Kidney (tissue), 14 donors: ENCODE data around the gene WTAP. TPM values are rescaled to one million over a fixed set of nuclear protein-coding genes. Genes with fewer than 3 reads are reported as not detected.
A peak's percentile ranks its signal among the peaks of the same experiment; 100 is the strongest.

ENCODE experiments used
- DNase-seq, 5 donors: peaks; one replicate each; pipeline ENCODE4 v3.0.0-alpha.2; 2013 to 2020
- FAIRE-seq: peaks from 2 replicates; lab custom pipeline; 2012; peaks lifted over from hg19 to GRCh38; lab: Jason Lieb, UNC
- H3K27ac ChIP-seq, 2 donors: one replicate each; pipeline ENCODE4 v1.7.0; 2013; ENCODE audit warnings: low read depth in 2 of 2, low read length in 2 of 2, inconsistent platforms in 1 of 2
- H3K27me3 ChIP-seq: one replicate; pipeline ENCODE4 v1.7.1; 2013; ENCODE audit warnings: low read length, inconsistent platforms; ENCODE audit not compliant: control insufficient read depth, insufficient read depth
- H3K36me3 ChIP-seq, 3 donors: one replicate each; pipeline versions ENCODE4 v1.7.0 to v1.7.1; 2013; ENCODE audit warnings: low read length in 3 of 3, control low read depth in 1 of 3, inconsistent platforms in 1 of 3; ENCODE audit not compliant: insufficient read depth in 3 of 3, control insufficient read depth in 2 of 3
- H3K4me1 ChIP-seq, 3 donors: one replicate each; pipeline versions ENCODE4 v1.7.0 to v1.7.1; 2013; ENCODE audit warnings: low read length in 3 of 3, inconsistent platforms in 1 of 3, low read depth in 1 of 3; ENCODE audit not compliant: control insufficient read depth in 2 of 3, insufficient read depth in 2 of 3
- H3K4me3 ChIP-seq, 3 donors: one replicate each; pipeline versions ENCODE4 v1.7.0 to v1.8.1; 2013; ENCODE audit warnings: low read length in 3 of 3, control low read depth in 1 of 3, inconsistent platforms in 1 of 3
- H3K9ac ChIP-seq, 3 donors: one replicate each; pipeline versions ENCODE4 v1.7.0 to v1.7.1; 2013; ENCODE audit warnings: low read length in 3 of 3, control low read depth in 1 of 3, inconsistent platforms in 1 of 3
- H3K9me3 ChIP-seq, 3 donors: one replicate each; pipeline versions ENCODE4 v1.7.0 to v1.7.1; 2013; ENCODE audit warnings: low read length in 3 of 3, control low read depth in 1 of 3, inconsistent platforms in 1 of 3; ENCODE audit not compliant: control insufficient read depth in 2 of 3, insufficient read depth in 1 of 3
- intact Hi-C: fragments of 100-400 bp; cut with DNase I; formaldehyde crosslinking; loops from one replicate; pipeline ENCODE4 v1.11.1; 2022
- polyA plus RNA-seq: library from polyadenylated mRNA; stranded (reverse); fragments of 350-450 nt; fragmentation: Illumina TruSeq; extraction: RNeasy Lipid Tissue Mini Kit (QIAGEN cat#74804); gene quantifications from one replicate; pipeline ENCODE4 v1.2.3, GENCODE V29; 2014; ENCODE audit warnings: low read depth, low replicate concordance; ENCODE audit not compliant: insufficient read depth
- total RNA-seq: library from RNA; stranded (reverse); fragmentation: NEBNext Ultra II Directional; extraction: Animal tissue kit (Norgen Biotek cat#: 25700); gene quantifications from one replicate; pipeline ENCODE4 v1.2.1, GENCODE V29; 2021
- TF ChIP-seq, protein P1 (sequence below): IDR thresholded peaks from 3 replicates; pipeline ENCODE4 v1.5.1; 2012; ENCODE audit warnings: mild to moderate bottlenecking, moderate library complexity, borderline replicate concordance; ENCODE audit not compliant: insufficient read depth; ENCODE audit errors: extremely low read depth
- donor health status: control.
- donor health status: control.
- donor health status: control.
- donor health status: control.
- donor health status: control.
- donor health status: DM: yes; HTN: yes; CAD: no.
- donor health status: Normal renal cell carcinoma (clear cell type).

WTAP gene
- total and polyA plus RNA-seq, 2 donors from 2014 or later, result 63.5 to 108 TPM

DNA sequence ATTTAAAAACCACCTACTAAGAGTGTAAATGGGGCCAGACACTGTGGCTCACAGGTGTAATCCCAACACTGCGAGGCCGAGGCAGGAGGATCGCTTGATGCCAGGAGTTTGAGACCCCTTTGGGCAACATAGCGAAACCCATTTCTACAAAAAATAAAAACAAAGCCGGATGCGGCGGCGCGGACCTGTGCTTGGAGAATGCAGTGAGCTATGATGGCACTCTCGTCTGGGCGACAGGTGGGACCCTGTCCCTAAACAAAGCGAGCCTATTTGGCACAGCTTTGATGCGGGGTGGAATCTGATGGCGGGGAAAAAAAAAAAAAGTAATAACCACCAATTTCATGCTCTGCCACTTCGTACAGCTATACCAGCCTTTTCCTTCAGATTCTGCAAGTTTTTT lies 61.0 kb downstream of the WTAP start:
- H3K4me3 ChIP-seq, result peak overlapping the region; percentile 90 to 96 (median 95)
- no peaks in the 10 kb centered on the region for H3K9me3 ChIP-seq
- peaks cover 0 to 23% (median 16%) of the 10 kb centered on the region in 3 donors for H3K4me1 ChIP-seq
- TF ChIP-seq, protein P1, sequence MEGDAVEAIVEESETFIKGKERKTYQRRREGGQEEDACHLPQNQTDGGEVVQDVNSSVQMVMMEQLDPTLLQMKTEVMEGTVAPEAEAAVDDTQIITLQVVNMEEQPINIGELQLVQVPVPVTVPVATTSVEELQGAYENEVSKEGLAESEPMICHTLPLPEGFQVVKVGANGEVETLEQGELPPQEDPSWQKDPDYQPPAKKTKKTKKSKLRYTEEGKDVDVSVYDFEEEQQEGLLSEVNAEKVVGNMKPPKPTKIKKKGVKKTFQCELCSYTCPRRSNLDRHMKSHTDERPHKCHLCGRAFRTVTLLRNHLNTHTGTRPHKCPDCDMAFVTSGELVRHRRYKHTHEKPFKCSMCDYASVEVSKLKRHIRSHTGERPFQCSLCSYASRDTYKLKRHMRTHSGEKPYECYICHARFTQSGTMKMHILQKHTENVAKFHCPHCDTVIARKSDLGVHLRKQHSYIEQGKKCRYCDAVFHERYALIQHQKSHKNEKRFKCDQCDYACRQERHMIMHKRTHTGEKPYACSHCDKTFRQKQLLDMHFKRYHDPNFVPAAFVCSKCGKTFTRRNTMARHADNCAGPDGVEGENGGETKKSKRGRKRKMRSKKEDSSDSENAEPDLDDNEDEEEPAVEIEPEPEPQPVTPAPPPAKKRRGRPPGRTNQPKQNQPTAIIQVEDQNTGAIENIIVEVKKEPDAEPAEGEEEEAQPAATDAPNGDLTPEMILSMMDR, result no peak
- H3K9ac ChIP-seq, result peak overlapping the region; percentile 62 to 94 (median 92)
- DNase-seq, result peak in 2 of 5 donors; percentile 17 to 44
- FAIRE-seq, result no peak
- peaks cover 7 to 45% (median 20%) of the 10 kb centered on the region in 3 donors for H3K36me3 ChIP-seq
- intact Hi-C loops, result no loop called here
- no peaks in the 10 kb centered on the region for H3K27me3 ChIP-seq
- H3K27ac ChIP-seq, result no peak overlapping the region

DNA sequence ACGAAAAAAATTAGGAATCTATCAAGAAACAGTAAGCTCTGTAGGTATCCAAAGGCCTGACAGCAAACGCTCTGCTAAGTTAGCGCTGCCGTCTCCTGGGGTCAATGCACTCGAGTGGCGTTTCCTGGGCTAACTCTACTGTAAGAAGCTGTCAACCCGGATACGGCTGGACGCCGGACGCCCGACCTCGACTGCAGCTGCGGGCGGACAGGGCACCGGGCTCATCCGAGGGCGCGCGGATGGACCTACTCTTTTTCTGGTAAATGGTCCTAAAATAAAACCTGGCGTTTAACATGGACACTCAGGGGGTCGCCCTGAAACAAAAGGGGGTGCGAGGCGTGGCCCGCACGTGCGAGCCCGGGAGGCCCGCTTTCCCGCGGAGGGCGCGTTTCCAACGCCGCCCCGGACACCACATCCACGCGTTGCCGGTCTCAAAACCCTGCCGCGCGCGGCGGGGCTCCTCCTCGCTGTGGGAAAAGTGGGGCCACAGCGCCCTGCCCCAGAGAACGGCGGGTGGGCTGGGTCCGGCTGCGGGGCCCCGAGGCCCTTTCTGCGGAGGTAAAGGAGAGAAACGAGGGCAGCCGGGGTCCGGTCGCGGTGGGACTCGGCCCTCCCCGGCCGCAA lies 61.6 kb downstream of the WTAP start:
- peak overlapping the region; percentile 96 to 99 for H3K27ac ChIP-seq
- no peaks in the 10 kb centered on the region for H3K9me3 ChIP-seq
- FAIRE-seq (no peak), DNase-seq (peak; percentile 42 to 84 (median 63))
- TF ChIP-seq, protein P1, result no peak
- intact Hi-C loops, result no loop called here
- H3K9ac ChIP-seq, result peak overlapping the region; percentile 87 to 94 (median 92)
- peaks cover 5 to 39% (median 15%) of the 10 kb centered on the region in 3 donors for H3K36me3 ChIP-seq
- H3K4me1 ChIP-seq, result peaks cover 0 to 23% (median 16%) of the 10 kb centered on the region in 3 donors
- H3K27me3 ChIP-seq, result no peaks in the 10 kb centered on the region
- peak overlapping the region; percentile 90 to 96 (median 95) for H3K4me3 ChIP-seq

- peak within 1 kb of the TSS; percentile 96 to 99 for H3K27ac ChIP-seq
- no peaks in the 10 kb centered on the region for H3K27me3 ChIP-seq
- H3K4me1 ChIP-seq, result peaks cover 0 to 23% (median 16%) of the 10 kb centered on the region in 3 donors
- DNase-seq (peak; percentile 100), FAIRE-seq (peak; percentile 94)
- peak within 1 kb of the TSS; percentile 95 to 98 (median 96) for H3K4me3 ChIP-seq
- H3K9me3 ChIP-seq, result no peaks in the 10 kb centered on the region
- H3K9ac ChIP-seq, result peak within 1 kb of the TSS; percentile 94 to 100 (median 97)
- intact Hi-C loops, result no loop called here
- TF ChIP-seq, protein P1, result no peak
- peaks cover 5 to 34% (median 14%) of the 10 kb centered on the region in 3 donors for H3K36me3 ChIP-seq
Observed at GRCh38 chr6:159789377-159790148, 62.3 kb downstream of the WTAP start, which contains the start of gene TCP1. TCP1 (minus strand) TSS chr6:159789602; CDS start chr6:159789468, 134 bp downstream.
